WI38 (cell line): ENCODE results near the gene TPRX1.
"Not testable (repeated sequence)": the region's sequence is repeated elsewhere in the genome, so short reads cannot be mapped to it uniquely, and the experiment has no call there.

Source experiments
- H3K4me3 ChIP-seq: 2 replicates; pipeline ENCODE4 v1.5.1; 2011; ENCODE audit warnings: low read depth, mild to moderate bottlenecking, control low read depth, low read length
- CTCF ChIP-seq: IDR thresholded peaks from 2 replicates; pipeline ENCODE4 v1.5.1; 2012; ENCODE audit warnings: low read depth, mild to moderate bottlenecking, control low read depth, low read length

TPRX1 gene

GRCh38 chr19:47813995-47814328 lies 9.6 kb upstream of the TPRX1 start:
- no peak for TF ChIP-seq CTCF
- H3K4me3 ChIP-seq, result no peak overlapping the region

- TF ChIP-seq CTCF, result peak; percentile 39
- no peak overlapping the region for H3K4me3 ChIP-seq
Measured at GRCh38 chr19:47813304-47813994, 9.1 kb upstream of the TPRX1 start.

- no peak for TF ChIP-seq CTCF
- H3K4me3 ChIP-seq, result no peak overlapping the region
Measured at GRCh38 chr19:47806435-47806834, 2.1 kb upstream of the TPRX1 start.

GRCh38 chr19:47805313-47805712 lies 962 bp upstream of the TPRX1 start:
- no peak for TF ChIP-seq CTCF
- H3K4me3 ChIP-seq, result no peak overlapping the region

- H3K4me3 ChIP-seq, result not testable (repeated sequence)
Measured at GRCh38 chr19:47803671-47804070, 680 bp downstream of the TPRX1 start.

GRCh38 chr19:47803148-47803547 lies 1.2 kb downstream of the TPRX1 start:
- not testable (repeated sequence) for H3K4me3 ChIP-seq

- H3K4me3 ChIP-seq, result no peak overlapping the region
- no peak for TF ChIP-seq CTCF
Measured at GRCh38 chr19:47802521-47803043, 1.8 kb downstream of the TPRX1 start.

GRCh38 chr19:47801270-47801669 lies 3.1 kb downstream of the TPRX1 start:
- TF ChIP-seq CTCF, result no peak
- no peak overlapping the region for H3K4me3 ChIP-seq
